Trophoblast cell (in vitro differentiated cells and primary cell): ENCODE data around the gene CSRP1.
A peak's percentile ranks its signal among the peaks of the same experiment; 100 is the strongest.
"Not testable (repeated sequence)": the region's sequence is repeated elsewhere in the genome, so short reads cannot be mapped to it uniquely, and the experiment has no call there.

Source experiments
- DNase-seq, 2 donors: peaks; one replicate each; pipeline ENCODE4 v3.0.0-alpha.2; 2016
- H2AFZ ChIP-seq: 2 replicates; pipeline ENCODE4 v1.6.1; 2013; ENCODE audit warnings: low read length, moderate library complexity, mild to moderate bottlenecking; ENCODE audit not compliant: insufficient read depth, poor library complexity
- H2AK5ac ChIP-seq: 2 replicates; pipeline ENCODE4 v1.6.1; 2013; ENCODE audit warnings: mild to moderate bottlenecking, low read length
- H2BK120ac ChIP-seq: 2 replicates; pipeline ENCODE4 v1.6.1; 2013; ENCODE audit warnings: low read length, mild to moderate bottlenecking, moderate library complexity; ENCODE audit not compliant: insufficient read depth, poor library complexity
- H2BK12ac ChIP-seq: 2 replicates; pipeline ENCODE4 v1.6.1; 2013; ENCODE audit warnings: mild to moderate bottlenecking, low read length, moderate library complexity
- H2BK5ac ChIP-seq: 2 replicates; pipeline ENCODE4 v1.6.1; 2013; ENCODE audit warnings: low read length, low read depth, moderate library complexity, mild to moderate bottlenecking; ENCODE audit not compliant: poor library complexity
- H3K14ac ChIP-seq: 2 replicates; pipeline ENCODE4 v1.6.1; 2013; ENCODE audit warnings: mild to moderate bottlenecking, low read length
- H3K18ac ChIP-seq: 2 replicates; pipeline ENCODE4 v1.6.1; 2013; ENCODE audit warnings: mild to moderate bottlenecking, low read length
- H3K23ac ChIP-seq: 2 replicates; pipeline ENCODE4 v1.6.1; 2013; ENCODE audit warnings: low read length
- H3K27ac ChIP-seq: 2 replicates; pipeline ENCODE4 v1.5.1; 2013; ENCODE audit warnings: low read depth, mild to moderate bottlenecking, inconsistent platforms, low read length, moderate library complexity
- H3K27me3 ChIP-seq: 2 replicates; pipeline ENCODE4 v1.6.1; 2013; ENCODE audit warnings: inconsistent platforms, mild to moderate bottlenecking, low read length, moderate library complexity; ENCODE audit not compliant: insufficient read depth
- H3K36me3 ChIP-seq, 2 experiments: 1 replicate in 1 of 2; 2 replicates in 1 of 2; pipeline ENCODE4 v1.6.1; 2013; ENCODE audit warnings: low read length in 2 of 2, mild to moderate bottlenecking in 2 of 2, moderate library complexity in 1 of 2; ENCODE audit not compliant: insufficient read depth in 2 of 2, control insufficient read depth in 1 of 2
- H3K4ac ChIP-seq: 2 replicates; pipeline ENCODE4 v1.6.1; 2013; ENCODE audit warnings: low read depth, mild to moderate bottlenecking, low read length, moderate library complexity
- H3K4me1 ChIP-seq, 2 experiments: 1 replicate in 1 of 2; 2 replicates in 1 of 2; pipeline ENCODE4 v1.6.1; 2013; ENCODE audit warnings: low read length in 2 of 2, mild to moderate bottlenecking in 2 of 2, moderate library complexity in 1 of 2; ENCODE audit not compliant: insufficient read depth in 2 of 2, control insufficient read depth in 1 of 2
- H3K4me2 ChIP-seq: 2 replicates; pipeline ENCODE4 v1.6.1; 2013; ENCODE audit warnings: inconsistent platforms, mild to moderate bottlenecking, low read length, moderate library complexity
- H3K4me3 ChIP-seq: 2 replicates; pipeline ENCODE4 v1.5.1; 2013; ENCODE audit warnings: mild to moderate bottlenecking, low read depth, low read length, inconsistent platforms
- H3K79me1 ChIP-seq: one replicate; pipeline ENCODE4 v1.6.1; 2013; ENCODE audit warnings: low read length
- H3K79me2 ChIP-seq: 2 replicates; pipeline ENCODE4 v1.6.1; 2013; ENCODE audit warnings: low read length, mild to moderate bottlenecking; ENCODE audit not compliant: control insufficient read depth, insufficient read depth, poor library complexity
- H3K9ac ChIP-seq: 2 replicates; pipeline ENCODE4 v1.6.1; 2013; ENCODE audit warnings: mild to moderate bottlenecking, low read length
- H3K9me3 ChIP-seq: 2 replicates; pipeline ENCODE4 v1.6.1; 2013; ENCODE audit warnings: low read depth, mild to moderate bottlenecking, control low read depth, inconsistent platforms, low read length; ENCODE audit not compliant: insufficient read depth
- H4K12ac ChIP-seq: 2 replicates; pipeline ENCODE4 v1.6.1; 2013; ENCODE audit warnings: low read depth, mild to moderate bottlenecking, low read length, moderate library complexity
- H4K8ac ChIP-seq: 2 replicates; pipeline ENCODE4 v1.6.1; 2013; ENCODE audit warnings: low read depth, mild to moderate bottlenecking, low read length, moderate library complexity
- H4K91ac ChIP-seq: one replicate; pipeline ENCODE4 v1.6.1; 2013; ENCODE audit warnings: low read depth, mild to moderate bottlenecking, low read length, moderate library complexity
- WGBS: extraction: QIAGEN DNeasy Blood & Tissue Kit; methylation state at CpG from one replicate; pipeline ENCODE4 v1.1.7; 2013; ENCODE audit warnings: missing lambda C conversion rate; ENCODE audit not compliant: insufficient read length, insufficient coverage; ENCODE audit errors: extremely low coverage; 5-methylcytosine and 5-hydroxymethylcytosine counted together

CSRP1 gene

DNA sequence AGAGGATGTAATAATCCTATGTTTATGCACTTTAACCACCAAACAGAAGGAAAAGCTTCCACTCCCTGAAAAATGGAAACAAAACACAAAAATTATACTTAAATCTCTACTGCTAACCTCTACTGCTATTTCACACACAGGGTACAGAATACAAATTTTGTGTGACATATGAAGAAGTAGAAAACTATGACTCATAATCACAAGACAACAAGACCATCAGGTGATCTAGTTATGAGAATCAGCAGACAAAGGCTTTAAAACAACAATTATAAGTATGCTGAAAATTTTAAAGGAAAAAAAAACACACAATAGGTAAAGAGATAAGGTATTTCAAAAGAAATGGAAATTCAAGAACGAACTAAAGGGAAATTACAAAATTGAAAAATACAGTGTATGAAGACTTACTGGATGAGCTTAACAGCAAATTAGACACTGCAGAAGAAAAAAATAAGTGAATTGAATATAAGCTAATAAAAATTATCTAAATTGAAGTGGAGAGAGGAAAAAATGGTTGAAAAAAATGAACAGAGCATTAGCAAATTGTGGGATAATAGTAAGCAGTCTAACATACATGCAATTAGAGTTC is 18.4 kb upstream of the CSRP1 start:
- Histone ChIP-seq H3K27ac (no peak overlapping the region), H2BK12ac (no peak overlapping the region), H2AK5ac (no peak overlapping the region), H3K36me3 (no peaks in the 10 kb centered on the region), H3K4ac (no peak overlapping the region), H3K79me1 (peaks cover 1% of the 10 kb centered on the region), H3K4me3 (no peak overlapping the region), H4K91ac (no peak overlapping the region), H2AFZ (no peak overlapping the region), H3K9me3 (no peaks in the 10 kb centered on the region), H2BK120ac (no peak overlapping the region), H3K4me2 (no peak overlapping the region), H3K27me3 (no peaks in the 10 kb centered on the region), H4K12ac (no peak overlapping the region), H3K9ac (no peak overlapping the region), H3K23ac (no peak overlapping the region), H4K8ac (no peak overlapping the region), H3K14ac (no peak overlapping the region), H2BK5ac (no peak overlapping the region), H3K79me2 (no peaks in the 10 kb centered on the region), H3K4me1 (no peaks in the 10 kb centered on the region), H3K18ac (no peak overlapping the region)
- no CpG with 5 or more reads among the region's 1 CpG for WGBS
- peak in 1 of 2 donors; percentile 64 for DNase-seq

DNA sequence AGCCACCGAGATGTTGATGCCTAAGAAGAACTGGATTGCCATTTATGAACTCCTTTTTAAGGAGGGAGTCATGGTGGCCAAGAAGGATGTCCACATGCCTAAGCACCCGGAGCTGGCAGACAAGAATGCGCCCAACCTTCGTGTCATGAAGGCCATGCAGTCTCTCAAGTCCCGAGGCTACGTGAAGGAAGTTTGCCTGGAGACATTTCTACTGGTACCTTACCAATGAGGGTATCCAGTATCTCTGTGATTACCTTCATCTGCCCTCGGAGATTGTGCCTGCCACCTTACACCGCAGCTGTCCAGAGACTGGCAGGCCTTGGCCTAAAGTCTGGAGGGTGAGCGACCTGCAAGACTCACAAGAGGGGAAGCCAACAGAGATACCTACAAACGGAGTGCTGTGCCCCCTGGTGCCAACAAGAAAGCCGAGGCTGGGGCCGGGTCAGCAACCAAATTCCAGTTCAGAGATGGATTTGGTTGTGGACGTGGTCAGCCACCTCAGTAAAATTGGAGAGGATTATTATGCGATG is 13.2 kb upstream of the CSRP1 start:
- not testable (repeated sequence) for H3K79me2 ChIP-seq, H3K4me3 ChIP-seq, H3K23ac ChIP-seq, H2AFZ ChIP-seq, H3K9ac ChIP-seq, H2BK5ac ChIP-seq, H3K36me3 ChIP-seq, H3K18ac ChIP-seq, H3K27ac ChIP-seq, H2AK5ac ChIP-seq, H3K27me3 ChIP-seq, H3K9me3 ChIP-seq, H2BK120ac ChIP-seq, H4K8ac ChIP-seq, H4K12ac ChIP-seq, H3K14ac ChIP-seq, H3K4me2 ChIP-seq, H3K4ac ChIP-seq
- peak overlapping the region; percentile 4 for H2BK12ac ChIP-seq
- H3K4me1 ChIP-seq = peaks cover 18 to 21% of the 10 kb centered on the region in 2 experiments
- no CpG with 5 or more reads among the region's 14 CpGs for WGBS
- peak overlapping the region; percentile 38 for H4K91ac ChIP-seq
- DNase-seq = peak; percentile 91 to 92
- peaks cover 28% of the 10 kb centered on the region for H3K79me1 ChIP-seq

DNA sequence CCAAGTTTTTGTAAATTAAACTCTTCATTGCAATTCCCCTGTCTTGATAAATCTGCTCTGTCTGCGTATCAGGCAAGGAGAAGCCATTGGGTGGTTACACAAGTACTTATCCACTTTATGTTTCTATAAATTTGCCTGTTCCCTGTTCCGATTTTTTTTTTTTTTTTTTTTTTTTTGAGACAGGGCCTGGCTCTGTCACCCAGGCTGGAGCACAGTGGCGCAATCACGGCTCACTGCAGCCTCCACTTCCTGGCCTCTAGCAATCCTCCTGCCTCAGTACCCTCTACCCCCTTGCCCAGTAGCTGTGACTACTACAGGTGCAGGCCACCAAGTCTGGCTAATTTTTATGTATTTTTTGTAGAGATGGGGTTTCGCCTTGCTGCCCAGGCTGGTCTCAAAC is 11.1 kb upstream of the CSRP1 start:
- peak in 1 of 2 donors; percentile 31 for DNase-seq
- Histone ChIP-seq H3K4me2 (no peak overlapping the region), H3K14ac (peak overlapping the region; percentile 98), H3K79me2 (peaks cover 13% of the 10 kb centered on the region), H3K4me3 (no peak overlapping the region), H2BK120ac (peak overlapping the region; percentile 100), H3K4me1 (peaks cover 37% of the 10 kb centered on the region in 2 experiments), H4K91ac (peak overlapping the region; percentile 99), H2BK5ac (peak overlapping the region; percentile 99), H2AK5ac (peak overlapping the region; percentile 89), H3K18ac (peak overlapping the region; percentile 98), H3K23ac (no peak overlapping the region), H3K9ac (no peak overlapping the region), H4K8ac (peak overlapping the region; percentile 92), H4K12ac (no peak overlapping the region), H3K4ac (peak overlapping the region; percentile 92), H3K27me3 (no peaks in the 10 kb centered on the region), H3K79me1 (peaks cover 48% of the 10 kb centered on the region), H2AFZ (peak overlapping the region; percentile 60), H3K27ac (peak overlapping the region; percentile 87), H2BK12ac (peak overlapping the region; percentile 100), H3K36me3 (no peaks in the 10 kb centered on the region), H3K9me3 (no peaks in the 10 kb centered on the region)
- WGBS = no CpG with 5 or more reads among the region's 5 CpGs

GRCh38 chr1:201517631-201518030 is 10.7 kb upstream of the CSRP1 start:
- Histone ChIP-seq H2BK5ac (peak overlapping the region; percentile 97), H3K18ac (no peak overlapping the region)

More at GRCh38 chr1:201517631-201518030, 10.7 kb upstream of the CSRP1 start:
- no CpG with 5 or more reads among the region's 7 CpGs for WGBS
- H3K4me1 ChIP-seq = peaks cover 39 to 40% of the 10 kb centered on the region in 2 experiments
- H3K27me3 ChIP-seq = no peaks in the 10 kb centered on the region
- DNase-seq = peak; percentile 97 to 98
- no peak overlapping the region for H4K12ac ChIP-seq
- no peaks in the 10 kb centered on the region for H3K9me3 ChIP-seq
- H3K79me2 ChIP-seq = peaks cover 13% of the 10 kb centered on the region
- H3K23ac ChIP-seq = no peak overlapping the region
- H4K8ac ChIP-seq = no peak overlapping the region
- H2BK12ac ChIP-seq = no peak overlapping the region
- H2BK120ac ChIP-seq = peak overlapping the region; percentile 87
- H3K4me3 ChIP-seq = no peak overlapping the region
- peak overlapping the region; percentile 99 for H4K91ac ChIP-seq
- no peak overlapping the region for H2AK5ac ChIP-seq
- H2AFZ ChIP-seq = no peak overlapping the region
- peaks cover 51% of the 10 kb centered on the region for H3K79me1 ChIP-seq
- H3K9ac ChIP-seq = no peak overlapping the region
- H3K36me3 ChIP-seq = no peaks in the 10 kb centered on the region
- H3K4ac ChIP-seq = no peak overlapping the region
- peak overlapping the region; percentile 97 for H3K27ac ChIP-seq
- H3K14ac ChIP-seq = no peak overlapping the region
- no peak overlapping the region for H3K4me2 ChIP-seq
